GM06990 (cell line): Measurements from ENCODE around the gene PPP1R8.

Experiments used
- DNase-seq: peaks from one replicate; pipeline ENCODE4 v3.0.0-alpha.2; 2011; ENCODE audit not compliant: insufficient read length; ENCODE audit errors: extremely low read depth
- H3K27me3 ChIP-seq: replicated peaks from 2 replicates; pipeline ENCODE4 v1.6.0; 2011; ENCODE audit warnings: low read length; ENCODE audit not compliant: control insufficient read depth, insufficient read depth
- H3K36me3 ChIP-seq: 2 replicates; pipeline ENCODE4 v1.5.1; 2011; ENCODE audit warnings: low read length; ENCODE audit not compliant: control insufficient read depth, insufficient read depth
- H3K4me3 ChIP-seq: replicated peaks from 2 replicates; pipeline ENCODE4 v1.5.1; 2011; ENCODE audit warnings: low read depth, mild to moderate bottlenecking, control low read depth, low read length
- TF ChIP-seq, protein P1 (sequence below): IDR thresholded peaks from 2 replicates; pipeline ENCODE4 v1.5.1; 2011; ENCODE audit warnings: low read length, control low read depth, mild to moderate bottlenecking, inconsistent platforms; ENCODE audit not compliant: insufficient read depth, poor library complexity, severe bottlenecking

The PPP1R8 gene

DNA sequence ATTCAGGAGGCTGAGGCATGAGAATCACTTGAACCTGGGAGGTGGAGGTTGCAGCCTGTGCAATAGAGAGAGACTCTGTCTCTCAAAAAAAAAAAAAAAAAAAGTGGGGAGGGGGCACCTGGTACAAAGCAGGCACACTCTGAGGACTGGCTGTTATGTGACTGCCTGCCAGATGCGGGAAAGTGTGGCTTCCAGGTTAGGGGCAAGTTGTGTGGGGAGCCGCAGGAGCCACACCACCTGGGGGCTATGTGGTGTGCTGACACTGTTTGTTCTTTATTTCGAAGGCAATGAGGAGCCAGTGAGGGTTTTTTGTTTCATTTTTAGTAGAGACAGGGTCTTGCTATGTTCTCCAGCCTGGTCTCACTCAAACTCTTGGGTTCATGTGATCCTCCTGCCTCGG is 47.5 kb downstream of the PPP1R8 start:
- H3K27me3 ChIP-seq, result no peaks in the 10 kb centered on the region
- DNase-seq, result no peak
- TF ChIP-seq, protein P1, sequence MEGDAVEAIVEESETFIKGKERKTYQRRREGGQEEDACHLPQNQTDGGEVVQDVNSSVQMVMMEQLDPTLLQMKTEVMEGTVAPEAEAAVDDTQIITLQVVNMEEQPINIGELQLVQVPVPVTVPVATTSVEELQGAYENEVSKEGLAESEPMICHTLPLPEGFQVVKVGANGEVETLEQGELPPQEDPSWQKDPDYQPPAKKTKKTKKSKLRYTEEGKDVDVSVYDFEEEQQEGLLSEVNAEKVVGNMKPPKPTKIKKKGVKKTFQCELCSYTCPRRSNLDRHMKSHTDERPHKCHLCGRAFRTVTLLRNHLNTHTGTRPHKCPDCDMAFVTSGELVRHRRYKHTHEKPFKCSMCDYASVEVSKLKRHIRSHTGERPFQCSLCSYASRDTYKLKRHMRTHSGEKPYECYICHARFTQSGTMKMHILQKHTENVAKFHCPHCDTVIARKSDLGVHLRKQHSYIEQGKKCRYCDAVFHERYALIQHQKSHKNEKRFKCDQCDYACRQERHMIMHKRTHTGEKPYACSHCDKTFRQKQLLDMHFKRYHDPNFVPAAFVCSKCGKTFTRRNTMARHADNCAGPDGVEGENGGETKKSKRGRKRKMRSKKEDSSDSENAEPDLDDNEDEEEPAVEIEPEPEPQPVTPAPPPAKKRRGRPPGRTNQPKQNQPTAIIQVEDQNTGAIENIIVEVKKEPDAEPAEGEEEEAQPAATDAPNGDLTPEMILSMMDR, result no peak
- peaks cover 39% of the 10 kb centered on the region for H3K36me3 ChIP-seq
- no peak overlapping the region for H3K4me3 ChIP-seq

DNA sequence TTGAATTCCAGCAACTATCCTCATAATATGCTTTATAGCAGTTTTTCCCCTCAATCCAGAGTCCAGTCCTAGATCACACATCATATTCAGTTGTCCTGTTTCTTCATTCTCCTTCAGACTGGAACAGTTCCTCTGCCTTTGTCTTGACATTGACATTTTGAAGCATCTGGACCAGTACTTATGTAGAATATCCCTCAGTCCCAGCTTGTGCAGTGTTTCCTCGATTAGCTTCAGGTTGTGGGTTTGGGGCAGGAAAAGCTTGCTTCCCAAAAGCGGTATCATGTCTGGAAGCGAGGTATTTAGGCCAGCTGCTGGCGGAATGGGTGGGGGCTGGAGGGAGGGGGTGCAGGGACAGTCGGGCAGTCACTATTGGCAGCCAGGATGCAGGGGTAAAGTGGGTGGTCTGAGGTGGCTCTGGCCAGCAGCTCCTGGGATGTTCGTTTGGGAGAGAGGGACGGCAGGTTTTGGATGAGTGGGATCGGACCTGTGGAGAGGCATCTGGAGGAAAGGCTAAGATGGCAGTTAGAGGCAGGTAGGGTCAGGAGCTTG is 48.3 kb downstream of the PPP1R8 start:
- H3K4me3 ChIP-seq, result no peak overlapping the region
- TF ChIP-seq, protein P1, result no peak
- H3K36me3 ChIP-seq, result peaks cover 41% of the 10 kb centered on the region
- DNase-seq, result no peak
- H3K27me3 ChIP-seq, result no peaks in the 10 kb centered on the region

DNA sequence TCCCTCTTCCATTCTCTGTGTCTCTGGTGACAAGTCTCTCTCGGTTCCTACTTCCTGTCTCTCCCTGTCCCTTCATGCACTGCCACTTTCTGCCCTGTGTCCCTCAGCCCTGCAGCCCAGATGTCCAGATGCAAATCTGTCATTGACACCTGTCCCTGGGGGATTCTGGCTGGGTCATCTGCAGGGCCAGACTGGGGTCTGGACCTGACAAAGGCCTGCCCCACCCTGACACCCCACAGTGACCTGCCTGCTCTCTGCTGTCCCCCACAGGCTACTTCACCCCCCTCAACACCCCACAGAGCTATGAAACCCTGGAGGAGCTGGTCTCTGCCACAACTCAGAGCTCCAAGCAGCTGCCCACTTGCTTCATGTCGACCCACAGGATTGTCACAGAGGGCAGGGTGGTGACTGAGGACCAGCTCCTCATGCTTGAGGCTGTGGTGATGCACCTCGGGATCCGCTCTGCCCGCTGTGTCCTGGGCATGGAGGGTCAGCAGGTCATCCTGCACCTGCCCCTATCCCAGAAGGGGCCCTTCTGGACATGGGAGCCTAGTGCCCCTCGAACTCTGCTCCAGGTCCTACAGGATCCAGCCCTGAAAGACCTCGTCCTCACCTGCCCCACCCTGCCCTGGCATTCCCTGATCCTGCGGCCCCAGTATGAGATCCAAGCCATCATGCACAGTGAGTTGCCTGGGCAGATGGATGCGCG is 48.9 kb downstream of the PPP1R8 start:
- TF ChIP-seq, protein P1, result no peak
- no peak overlapping the region for H3K4me3 ChIP-seq
- no peak for DNase-seq

DNA sequence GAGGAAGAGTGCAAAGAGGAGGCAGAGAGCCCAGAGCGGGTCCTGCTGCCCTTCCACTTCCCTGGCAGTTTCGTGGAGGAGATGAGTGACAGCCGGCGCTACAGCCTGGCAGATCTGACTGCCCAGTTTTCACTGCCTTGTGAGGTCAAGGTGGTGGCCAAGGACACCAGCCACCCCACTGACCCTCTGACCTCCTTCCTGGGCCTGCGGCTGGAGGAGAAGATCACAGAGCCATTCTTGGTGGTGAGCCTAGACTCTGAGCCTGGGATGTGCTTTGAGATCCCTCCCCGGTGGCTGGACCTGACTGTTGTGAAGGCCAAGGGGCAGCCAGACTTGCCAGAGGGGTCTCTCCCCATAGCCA is 51.9 kb downstream of the PPP1R8 start:
- no peaks in the 10 kb centered on the region for H3K27me3 ChIP-seq
- H3K4me3 ChIP-seq, result peak overlapping the region; percentile 25
- peaks cover 45% of the 10 kb centered on the region for H3K36me3 ChIP-seq
- no peak for DNase-seq
- TF ChIP-seq, protein P1, result no peak

More for the DNA sequence above, 48.9 kb downstream of the PPP1R8 start:
- H3K27me3 ChIP-seq, result no peaks in the 10 kb centered on the region
- H3K36me3 ChIP-seq, result peaks cover 41% of the 10 kb centered on the region

DNA sequence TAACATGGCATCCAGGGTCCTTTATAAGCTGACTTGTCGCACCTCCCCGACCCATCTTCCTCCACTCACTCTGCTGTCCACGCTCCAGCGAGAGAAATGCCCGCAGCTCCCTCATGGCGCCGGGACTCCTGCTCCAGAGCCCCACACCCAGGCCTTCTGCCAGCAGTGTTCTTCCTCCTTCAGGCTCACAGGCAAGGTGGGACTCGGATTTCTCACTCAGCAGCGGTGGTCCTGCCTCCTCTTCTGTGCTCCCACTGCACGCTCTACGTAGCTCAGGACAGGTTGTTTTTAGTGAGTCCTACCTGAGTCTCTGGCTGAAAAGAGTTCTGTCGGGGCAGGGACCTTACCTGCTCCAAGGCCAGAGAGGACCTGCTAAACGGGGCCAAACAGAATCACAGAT is 53.0 kb downstream of the PPP1R8 start:
- Histone ChIP-seq H3K36me3 (peaks cover 44% of the 10 kb centered on the region), H3K4me3 (peak overlapping the region; percentile 28), H3K27me3 (no peaks in the 10 kb centered on the region)
- TF ChIP-seq, protein P1, result no peak
- DNase-seq, result no peak
